Esophagus squamous epithelium (tissue), 5 donors: ENCODE data around the gene SPARC. TPM values are rescaled to one million over a fixed set of nuclear protein-coding genes. Genes with fewer than 3 reads are reported as not detected.
A peak's percentile ranks its signal among the peaks of the same experiment; 100 is the strongest.

Experiments used
- DNase-seq: peaks from one replicate; lab custom pipeline; 2025; lab: John Stamatoyannopoulos, UW
- H3K27ac ChIP-seq, 4 donors: fragments of 200-600 bp; sonication (generic); one replicate each; pipeline ENCODE4 v1.5.1; 2016 to 2019; ENCODE audit warnings: mild to moderate bottlenecking in 1 of 4
- H3K27me3 ChIP-seq, 4 donors: fragments of 200-600 bp; sonication (generic); 1 replicate in 3 of 4; 2 replicates in 1 of 4; pipeline versions ENCODE4 v1.5.1 to v1.6.0; 2017 to 2021; ENCODE audit warnings: antibody characterized with exemption in 1 of 4
- H3K36me3 ChIP-seq, 3 donors: fragments of 200-600 bp; sonication (generic); one replicate each; pipeline ENCODE4 v1.5.1; 2016 to 2019
- H3K4me1 ChIP-seq, 3 donors: fragments of 200-600 bp; sonication (generic); one replicate each; pipeline ENCODE4 v1.5.1; 2017 to 2019
- H3K4me3 ChIP-seq, 4 donors: fragments of 200-600 bp; sonication (generic); 1 replicate in 3 of 4; 2 replicates in 1 of 4; pipeline ENCODE4 v1.5.1; 2016 to 2019; ENCODE audit warnings: mild to moderate bottlenecking in 2 of 4, moderate library complexity in 1 of 4
- H3K9me3 ChIP-seq, 3 donors: fragments of 200-600 bp; sonication (generic); one replicate each; pipeline ENCODE4 v1.5.1; 2016 to 2019
- CTCF ChIP-seq, 6 experiments: fragments of 450-650 bp in 4 of 6; fragments of 200-600 bp in 2 of 6; sonication (generic) in 2 of 6; IDR thresholded peaks; one replicate each; pipeline ENCODE4 v1.5.1; 2016 to 2019; ENCODE audit warnings: antibody characterized with exemption in 6 of 6, mild to moderate bottlenecking in 4 of 6, moderate library complexity in 4 of 6
- POLR2A ChIP-seq, 4 donors: fragments of 450-650 bp; IDR thresholded peaks; one replicate each; pipeline ENCODE4 v1.6.1; 2017; ENCODE audit warnings: antibody characterized with exemption in 4 of 4, mild to moderate bottlenecking in 4 of 4, moderate library complexity in 3 of 4
- WGBS, 2 donors: methylation state at CpG; one replicate each; pipeline ENCODE4 v1.1.5; 2018; 5-methylcytosine and 5-hydroxymethylcytosine counted together
- intact Hi-C: fragments of 100-400 bp; cut with DNase I; formaldehyde crosslinking; loops from one replicate; pipeline ENCODE4 v1.15.0; 2022
- total RNA-seq, 4 donors: library from RNA; depleted of rRNA; stranded (reverse); fragments of >200 nt; gene quantifications; one replicate each; pipeline ENCODE4 v1.1.0, GENCODE V29; 2016
- donor health status: DM: yes; HTN: yes; CAD: no.

Gene SPARC
- total RNA-seq, 4 donors from 2014 or later: 14.9 to 164 (median 61.9) TPM

- peaks cover 0 to 23% (median 0%) of the 10 kb centered on the region in 3 donors for H3K36me3 ChIP-seq
Measured at GRCh38 chr5:151660616-151661495, 25.9 kb downstream of the SPARC start.

GRCh38 chr5:151659001-151659754 lies 27.5 kb downstream of the SPARC start:
- peak; percentile 5 for DNase-seq

More at GRCh38 chr5:151660616-151661495, 25.9 kb downstream of the SPARC start:
- H3K27ac ChIP-seq: peak overlapping the region in 2 of 4 donors; percentile 6 to 17
- TF ChIP-seq POLR2A (IDR thresholded peaks at IDR 0.05) (no peak), CTCF (IDR thresholded peaks at IDR 0.05) (no peak)
- H3K4me1 ChIP-seq: peaks cover 10 to 71% (median 27%) of the 10 kb centered on the region in 3 donors
- no peak overlapping the region for H3K4me3 ChIP-seq
- intact Hi-C loops: loop anchor here (5.0 kb wide), 1 partner anchor 81 kb away; no protein-coding TSS in a partner anchor
- no peak for DNase-seq
- H3K9me3 ChIP-seq: no peaks in the 10 kb centered on the region
- H3K27me3 ChIP-seq: no peaks in the 10 kb centered on the region
- 51 to 59% methylated on average over 12 of the region's 12 CpGs for WGBS, 2 donors

GRCh38 chr5:151657114-151657513 lies 29.6 kb downstream of the SPARC start:
- TF ChIP-seq CTCF (IDR thresholded peaks at IDR 0.05): no peak
- no peak for TF ChIP-seq POLR2A (IDR thresholded peaks at IDR 0.05)
- intact Hi-C loops: loop anchor here (10.0 kb wide), 1 partner anchor 132 kb away; no protein-coding TSS in a partner anchor
- 82 to 100% methylated on average over 1 of the region's 1 CpG for WGBS, 2 donors
- no peak overlapping the region for H3K4me3 ChIP-seq
- H3K27me3 ChIP-seq: no peaks in the 10 kb centered on the region
- no peaks in the 10 kb centered on the region for H3K36me3 ChIP-seq
- no peak overlapping the region for H3K27ac ChIP-seq
- no peak for DNase-seq
- H3K9me3 ChIP-seq: no peaks in the 10 kb centered on the region
- H3K4me1 ChIP-seq: peaks cover 3 to 35% (median 6%) of the 10 kb centered on the region in 3 donors

More at GRCh38 chr5:151659001-151659754, 27.5 kb downstream of the SPARC start:
- WGBS, 2 donors: 34 to 36% methylated on average over 5 to 7 of the region's 10 CpGs
- no peak overlapping the region for H3K4me3 ChIP-seq
- H3K36me3 ChIP-seq: peaks cover 0 to 11% (median 0%) of the 10 kb centered on the region in 3 donors
- H3K27me3 ChIP-seq: no peaks in the 10 kb centered on the region
- no peak overlapping the region for H3K27ac ChIP-seq
- TF ChIP-seq POLR2A (IDR thresholded peaks at IDR 0.05): no peak
- TF ChIP-seq CTCF (IDR thresholded peaks at IDR 0.05): peak; percentile 65 to 91 (median 85)
- H3K4me1 ChIP-seq: peaks cover 10 to 54% (median 10%) of the 10 kb centered on the region in 3 donors
- intact Hi-C loops: loop anchor here (10.0 kb wide), 1 partner anchor 134 kb away; no protein-coding TSS in a partner anchor
- no peaks in the 10 kb centered on the region for H3K9me3 ChIP-seq

GRCh38 chr5:151656311-151656710 lies 30.4 kb downstream of the SPARC start:
- TF ChIP-seq CTCF (IDR thresholded peaks at IDR 0.05) (no peak), POLR2A (IDR thresholded peaks at IDR 0.05) (no peak)
- DNase-seq: no peak
- intact Hi-C loops: loop anchor here (10.0 kb wide), 1 partner anchor 132 kb away; no protein-coding TSS in a partner anchor
- H3K4me3 ChIP-seq: no peak overlapping the region
- no peaks in the 10 kb centered on the region for H3K27me3 ChIP-seq
- no peaks in the 10 kb centered on the region for H3K36me3 ChIP-seq
- peaks cover 3 to 33% (median 6%) of the 10 kb centered on the region in 3 donors for H3K4me1 ChIP-seq
- 85% methylated on average over 4 of the region's 4 CpGs for whole genome bisulfite sequencing, 2 donors
- H3K27ac ChIP-seq: no peak overlapping the region
- no peaks in the 10 kb centered on the region for H3K9me3 ChIP-seq
